ENCODE results near the gene SETD3.
A peak's percentile ranks its signal among the peaks of the same experiment; 100 is the strongest.

Gene SETD3

DNA sequence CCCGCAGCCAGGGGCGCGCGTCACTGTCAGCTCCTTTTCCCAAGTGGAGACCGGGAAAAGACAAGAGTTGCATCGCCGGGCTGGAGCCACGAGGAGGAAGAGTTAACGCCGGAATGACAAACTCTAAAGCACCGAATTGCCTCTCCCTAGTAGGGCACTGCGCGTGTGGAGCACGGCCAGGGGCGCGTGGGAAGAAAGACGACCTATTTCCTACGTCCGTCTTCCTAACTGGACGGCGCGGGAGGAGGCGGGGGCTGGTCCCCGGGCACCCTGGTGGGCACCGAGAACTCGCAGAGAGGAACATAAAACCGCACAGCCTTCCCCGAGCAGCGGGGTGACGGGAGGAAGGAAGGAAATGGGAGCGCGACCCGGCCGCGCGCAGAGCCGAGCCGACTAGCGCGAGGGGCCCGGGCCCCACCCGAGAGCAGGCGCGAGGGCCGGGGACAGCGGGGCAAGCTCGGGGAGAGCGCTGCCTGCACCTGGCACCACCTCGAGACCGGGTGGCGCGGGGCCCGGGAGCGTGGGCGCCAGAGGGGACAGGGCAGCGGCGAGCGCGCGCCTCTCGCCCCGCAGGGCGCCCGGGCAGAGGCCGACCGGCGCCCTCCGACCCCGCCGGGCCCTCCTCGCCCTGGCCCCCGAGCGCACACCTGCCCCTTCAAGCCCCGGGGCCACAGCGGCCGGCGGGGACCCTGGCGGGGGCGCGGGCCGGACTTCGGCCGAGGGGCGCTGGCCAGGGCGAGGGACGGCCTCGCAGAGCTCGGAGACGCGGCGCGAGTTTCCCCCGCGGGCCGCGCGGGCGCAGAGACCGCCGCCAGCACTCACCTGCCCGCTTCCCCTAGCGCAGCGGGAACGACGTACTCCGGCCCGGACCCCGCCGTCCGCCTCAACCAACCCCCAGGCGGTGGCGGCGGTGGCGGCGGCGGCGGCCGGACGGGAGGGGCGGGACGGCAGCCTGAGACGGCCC, at the start of gene SETD3:
TSS of gene SETD3 (minus strand) at position 954 of the 964 bp plus-strand sequence. CDS start 15,054 bp downstream, outside the sequence.
- DNase-seq (ENCODE audit: low read depth in 3 of 3) = peak; percentile 0 to 33 (median 12)

DNA sequence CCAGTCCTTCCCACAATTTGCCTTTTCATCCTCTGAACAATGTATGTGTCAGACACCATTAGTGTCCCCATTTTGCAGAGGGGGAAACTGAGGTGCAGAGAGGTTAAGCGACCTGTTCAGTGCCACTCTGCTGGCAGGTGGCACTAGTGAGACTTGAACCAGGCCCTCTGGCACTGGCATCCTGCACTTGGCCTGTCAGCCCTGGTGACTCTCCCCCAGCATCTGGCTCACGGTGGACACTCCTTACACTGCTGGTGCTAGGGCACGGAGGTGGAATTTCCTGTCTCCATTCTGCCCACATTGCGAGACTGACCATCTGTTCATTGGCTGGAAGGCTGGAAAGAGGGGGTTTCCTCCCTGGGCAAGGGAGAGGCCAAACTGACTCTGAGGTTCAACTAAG, 49.2 kb upstream of the SETD3 start:
- no peak for DNase-seq (ENCODE audit: low read depth in 3 of 3)

GRCh38 chr14:99527427-99528076, 46.9 kb upstream of the SETD3 start:
- no peak for DNase-seq (ENCODE audit: low read depth in 3 of 3)

- DNase-seq (ENCODE audit: low read depth in 3 of 3) = no peak
Observed at GRCh38 chr14:99527026-99527425, 46.4 kb upstream of the SETD3 start.

- DNase-seq (ENCODE audit: low read depth in 3 of 3) = no peak
Observed at GRCh38 chr14:99525699-99526080, 45.0 kb upstream of the SETD3 start.

DNA sequence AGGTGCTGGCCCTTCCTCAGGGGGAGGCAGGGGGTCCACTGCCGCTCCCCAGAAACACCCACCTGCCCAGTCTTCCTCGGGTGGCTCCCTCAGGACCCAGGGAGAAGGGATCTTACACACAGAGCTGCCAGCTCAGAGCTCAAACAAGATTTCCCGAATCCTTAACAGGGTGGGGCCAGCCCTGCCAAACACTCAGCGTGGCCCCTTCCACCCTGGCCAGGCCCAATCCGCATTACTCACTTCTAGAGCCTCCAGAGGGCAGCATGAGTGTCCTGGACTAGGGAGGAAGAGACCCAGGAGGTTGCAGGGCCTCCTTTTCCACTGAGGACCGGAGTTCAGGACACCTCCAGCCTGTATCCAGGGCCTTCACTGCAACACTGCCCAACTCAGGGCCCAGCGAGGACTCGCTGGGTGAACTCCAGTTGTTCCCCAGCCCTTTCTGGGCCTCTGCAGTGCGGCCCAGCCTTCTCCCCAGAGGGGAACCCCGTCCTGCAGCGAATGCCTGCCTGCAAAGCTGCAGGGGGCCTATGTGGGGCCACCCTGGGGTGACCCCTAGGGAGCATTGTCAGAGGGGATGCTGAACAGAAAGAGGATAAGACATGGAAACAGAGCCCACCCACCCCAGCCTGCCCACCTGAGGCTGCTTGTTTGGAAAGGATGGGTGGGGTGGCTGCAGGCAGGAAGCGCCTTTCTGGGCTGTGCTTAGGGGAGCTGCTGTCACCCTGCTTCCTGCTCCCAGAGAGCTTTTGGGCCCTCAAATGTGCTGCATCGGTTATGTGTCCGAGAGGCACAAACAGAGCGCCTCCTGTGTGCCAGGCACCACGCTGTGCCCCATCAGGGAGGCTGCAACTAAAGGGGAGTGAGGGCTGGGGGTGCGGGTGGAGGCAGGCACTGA, 44.4 kb upstream of the SETD3 start:
- DNase-seq (ENCODE audit: low read depth in 3 of 3) = no peak

DNA sequence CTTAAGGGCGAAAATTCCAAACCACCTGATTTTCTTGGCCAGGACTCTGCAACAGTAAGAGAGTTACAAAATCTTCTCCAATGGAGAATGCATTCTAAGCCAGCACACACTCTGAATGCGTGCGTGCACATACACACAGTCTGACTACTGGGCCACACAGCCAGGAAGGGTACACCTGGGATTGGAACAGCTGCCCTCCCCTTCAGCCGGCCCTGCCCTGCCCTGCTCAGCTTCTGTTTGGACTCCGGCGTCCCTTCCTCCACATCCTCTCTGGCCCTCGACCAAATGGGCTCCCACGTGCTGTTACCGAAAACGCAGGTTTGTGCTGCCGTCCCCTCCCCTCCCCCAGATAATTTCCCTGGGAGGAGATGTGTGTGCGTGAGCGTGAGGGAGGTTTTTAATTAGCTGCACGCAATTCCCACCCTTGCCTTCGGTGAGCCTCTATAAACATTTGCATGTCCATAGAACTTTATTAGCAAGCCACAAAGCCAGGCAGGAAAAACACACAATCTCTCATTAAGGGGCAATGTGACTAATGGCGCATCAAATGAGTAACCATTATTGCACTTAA, 43.5 kb upstream of the SETD3 start:
- no peak for DNase-seq (ENCODE audit: low read depth in 3 of 3)

- DNase-seq (ENCODE audit: low read depth in 3 of 3) = no peak
Observed at GRCh38 chr14:99523704-99524055, 43.0 kb upstream of the SETD3 start.

GRCh38 chr14:99522934-99523703, 42.5 kb upstream of the SETD3 start:
- no peak for DNase-seq (ENCODE audit: low read depth in 3 of 3)

DNA sequence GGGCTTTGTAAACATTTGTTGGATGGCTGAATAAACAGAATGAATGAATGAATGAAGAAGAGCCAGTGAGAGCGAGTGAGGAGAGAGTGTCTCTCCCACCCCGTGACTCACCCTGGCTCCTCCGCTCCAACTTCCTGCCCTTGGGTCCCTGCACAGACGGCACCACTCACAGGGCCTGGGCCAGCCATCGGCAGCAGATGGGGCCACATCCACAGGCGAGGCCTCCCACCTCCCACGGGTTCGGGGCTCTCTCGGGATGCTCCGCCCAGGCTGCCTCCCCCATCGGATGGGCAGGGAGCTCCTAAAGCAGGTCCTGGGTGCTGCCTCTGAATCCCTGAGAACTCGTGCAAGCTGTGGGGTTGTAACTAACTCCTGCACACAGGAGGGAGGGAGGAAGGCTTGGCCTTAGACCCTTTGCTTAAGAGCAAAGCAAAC, 41.8 kb upstream of the SETD3 start:
- no peak for DNase-seq (ENCODE audit: low read depth in 3 of 3)

DNA sequence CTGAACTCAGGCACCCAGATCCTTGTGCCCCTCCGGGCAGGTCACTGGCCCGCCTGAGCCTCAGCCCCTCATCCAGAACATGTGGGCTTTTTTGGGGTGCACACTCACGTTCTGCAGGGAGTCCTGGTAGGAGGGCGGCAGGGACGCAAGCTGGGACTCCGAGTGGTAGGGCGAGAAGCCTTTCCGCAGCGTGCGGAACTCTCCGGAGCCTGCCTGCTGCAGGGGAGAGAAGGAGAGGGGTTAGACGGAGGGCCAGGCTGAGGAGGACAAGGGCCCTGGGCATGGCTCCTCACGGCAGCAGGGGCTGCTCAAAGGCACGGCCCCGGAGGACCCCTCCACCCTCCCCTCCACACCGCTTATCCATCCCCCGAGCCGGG, 41.4 kb upstream of the SETD3 start:
- no peak for DNase-seq (ENCODE audit: low read depth in 3 of 3)

DNA sequence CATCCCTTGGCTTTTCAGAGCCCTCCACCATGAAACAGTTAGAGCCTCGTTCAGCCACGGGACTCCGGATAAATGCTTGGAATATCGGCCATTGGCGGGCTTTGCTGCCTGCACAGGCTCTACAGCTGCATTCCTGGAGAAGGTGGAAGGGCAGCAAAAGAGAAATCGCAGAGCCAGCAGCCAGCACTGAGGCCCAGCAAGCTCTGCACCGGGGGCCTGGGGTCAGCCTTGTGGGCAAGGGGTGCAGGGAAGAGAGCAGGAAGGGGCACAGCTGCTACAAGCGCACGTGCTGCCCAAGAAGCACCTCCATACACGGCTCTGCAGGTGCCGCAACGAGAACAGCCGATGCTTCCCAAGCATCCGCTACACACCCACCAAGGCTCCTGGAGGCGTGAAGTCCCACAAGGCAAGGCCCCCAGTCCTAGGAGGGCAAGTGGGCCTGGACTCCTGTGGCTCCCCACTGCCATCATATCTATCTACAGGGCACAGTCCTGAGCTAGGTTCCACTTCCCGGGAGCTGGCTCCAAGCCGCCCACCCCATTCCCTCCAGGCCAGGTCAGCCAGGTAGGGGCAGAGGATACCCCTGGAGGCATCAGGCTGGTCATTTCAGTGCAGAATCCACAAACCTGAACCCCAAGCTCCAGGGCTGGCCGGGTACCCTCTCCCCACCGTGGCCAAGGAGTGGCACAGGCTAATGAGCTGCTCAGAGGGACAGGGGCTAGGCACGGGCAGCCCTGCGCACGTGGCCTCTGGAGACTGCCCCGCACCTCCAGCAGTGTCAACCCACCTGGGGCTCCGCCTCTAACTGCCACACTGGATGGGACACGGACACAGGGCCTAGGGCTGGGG, 40.7 kb upstream of the SETD3 start:
- no peak for DNase-seq (ENCODE audit: low read depth in 3 of 3)

GRCh38 chr14:99520571-99521081, 40.0 kb upstream of the SETD3 start:
- no peak for DNase-seq (ENCODE audit: low read depth in 3 of 3)

GRCh38 chr14:99519931-99520421, 39.3 kb upstream of the SETD3 start:
- DNase-seq (ENCODE audit: low read depth in 3 of 3) = no peak

GRCh38 chr14:99519347-99519881, 38.8 kb upstream of the SETD3 start:
- no peak for DNase-seq (ENCODE audit: low read depth in 3 of 3)

GRCh38 chr14:99518441-99519346, 38.0 kb upstream of the SETD3 start:
- DNase-seq (ENCODE audit: low read depth in 3 of 3) = peak; percentile 63 to 75 (median 67)

- DNase-seq (ENCODE audit: low read depth in 3 of 3) = no peak
Observed at GRCh38 chr14:99517643-99518381, 37.2 kb upstream of the SETD3 start.
